Right lobe of liver (tissue), 6 donors: ENCODE data around the gene PTPN4. TPM values are rescaled to one million over a fixed set of nuclear protein-coding genes. Genes with fewer than 3 reads are reported as not detected.
"Not testable (repeated sequence)": the region's sequence is repeated elsewhere in the genome, so short reads cannot be mapped to it uniquely, and the experiment has no call there.

ENCODE experiments used
- ATAC-seq, 4 donors: fragments of 200-7000 bp; cut with Tn5 transposase; one replicate each; pipeline ENCODE4 v1.9.1; 2020; ENCODE audit warnings: mild to moderate bottlenecking in 4 of 4, moderate library complexity in 4 of 4
- DNase-seq, 3 donors: peaks; one replicate each; pipeline ENCODE4 v3.0.0-alpha.2; 2020
- H3K27ac ChIP-seq, 3 donors: fragments of 200-600 bp; one replicate each; pipeline ENCODE4 v1.8.0; 2022
- H3K27me3 ChIP-seq, 2 donors: fragments of 200-600 bp; one replicate each; pipeline ENCODE4 v1.8.0; 2022
- H3K36me3 ChIP-seq, 4 donors: fragments of 200-600 bp; sonication (generic) in 1 of 4; one replicate each; pipeline versions ENCODE4 v1.5.1 to v1.8.0; 2017 to 2022; ENCODE audit warnings: control low read depth in 1 of 4
- H3K4me1 ChIP-seq, 4 donors: fragments of 200-600 bp; sonication (generic) in 1 of 4; one replicate each; pipeline versions ENCODE4 v1.5.1 to v1.8.0; 2017 to 2022; ENCODE audit warnings: control low read depth in 1 of 4
- H3K4me3 ChIP-seq, 3 donors: fragments of 200-600 bp; one replicate each; pipeline ENCODE4 v1.8.0; 2022
- H3K9me3 ChIP-seq, 4 donors: fragments of 200-600 bp; sonication (generic) in 1 of 4; one replicate each; pipeline versions ENCODE4 v1.5.1 to v1.8.0; 2017 to 2022; ENCODE audit warnings: control low read depth in 1 of 4
- CTCF ChIP-seq, 4 donors: fragments of 200-600 bp in 3 of 4; fragments of 450-650 bp in 1 of 4; IDR thresholded peaks; one replicate each; pipeline versions ENCODE4 v1.5.1 to v1.8.0; 2016 to 2022; ENCODE audit warnings: antibody characterized with exemption in 4 of 4, mild to moderate bottlenecking in 2 of 4
- POLR2A ChIP-seq: fragments of 450-650 bp; IDR thresholded peaks from one replicate; pipeline ENCODE4 v1.6.1; 2017; ENCODE audit warnings: antibody characterized with exemption, mild to moderate bottlenecking
- WGBS: methylation state at CpG from one replicate; pipeline ENCODE4 v1.1.6; 2018; ENCODE audit warnings: low coverage, low lambda C conversion rate; ENCODE audit not compliant: insufficient coverage; ENCODE audit errors: missing lambda C conversion rate; 5-methylcytosine and 5-hydroxymethylcytosine counted together
- intact Hi-C, 2 donors: fragments of 100-400 bp; cut with DNase I; formaldehyde crosslinking; loops; one replicate each; pipeline versions ENCODE4 v1.11.2 to v1.14.1; 2022
- total RNA-seq, 6 experiments: library from RNA; depleted of rRNA in 2 of 6; stranded (reverse); fragments of >200 nt in 2 of 6; fragmentation: NEBNext Ultra II Directional in 3 of 6; extraction: Animal tissue kit (Norgen Biotek cat#: 25700) in 3 of 6; gene quantifications; one replicate each; pipeline versions ENCODE4 v1.1.0 to v1.2.4, GENCODE V29; 2016 to 2023
- donor health status: DM: no; HTN: yes; CAD: no.
- donor health status: DM: no; HTN: no; CAD: no.
- donor health status: DM: no; HTN: no; CAD: no.
- donor health status: DM: no; HTN: yes; CAD: no.
- donor health status: DM: no; HTN: yes; CAD: no.

The PTPN4 gene
- total RNA-seq, 6 experiments from 2014 or later, result 8.5 to 19.9 (median 14.8) TPM

GRCh38 chr2:119983108-119983507 is 223.4 kb downstream of the PTPN4 start:
- H3K36me3 ChIP-seq, result no peaks in the 10 kb centered on the region
- no peaks in the 10 kb centered on the region for H3K27me3 ChIP-seq
- DNase-seq (no peak), ATAC-seq (no peak)
- no peak overlapping the region for H3K4me3 ChIP-seq
- intact Hi-C loops, result no loop called here
- peaks cover 0 to 6% (median 3%) of the 10 kb centered on the region in 4 donors for H3K4me1 ChIP-seq
- TF ChIP-seq POLR2A, result no peak
- TF ChIP-seq CTCF (IDR thresholded peaks at IDR 0.05), result no peak
- WGBS, result 79% methylated on average over 3 of the region's 3 CpGs
- H3K9me3 ChIP-seq, result no peaks in the 10 kb centered on the region
- H3K27ac ChIP-seq, result no peak overlapping the region

DNA sequence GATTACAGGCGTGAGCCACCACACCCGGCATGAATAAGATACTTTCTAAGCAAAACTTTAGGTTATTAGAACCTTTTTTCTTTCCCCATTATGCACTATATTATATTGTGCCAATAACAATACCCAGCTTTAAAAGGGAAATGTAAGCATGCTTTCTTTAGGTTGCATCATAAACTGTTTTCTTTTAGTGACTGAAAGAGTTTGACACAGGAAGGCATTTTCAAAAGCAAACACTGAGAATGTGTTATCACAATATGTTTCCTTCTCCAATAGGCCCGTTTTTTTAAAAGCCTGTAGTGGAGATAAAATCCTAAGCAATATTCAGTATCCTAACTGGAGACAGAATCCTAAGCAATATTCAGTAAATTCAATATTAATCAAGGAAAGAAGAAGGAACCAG is 236.4 kb downstream of the PTPN4 start:
- ATAC-seq (no peak), DNase-seq (no peak)
- no peak overlapping the region for H3K27ac ChIP-seq
- no peaks in the 10 kb centered on the region for H3K4me1 ChIP-seq
- H3K36me3 ChIP-seq, result no peaks in the 10 kb centered on the region
- 66% methylated on average over 3 of the region's 3 CpGs for WGBS
- no peaks in the 10 kb centered on the region for H3K27me3 ChIP-seq
- intact Hi-C loops, result no loop called here
- no peak overlapping the region for H3K4me3 ChIP-seq
- H3K9me3 ChIP-seq, result no peaks in the 10 kb centered on the region
- TF ChIP-seq POLR2A (no peak), CTCF (IDR thresholded peaks at IDR 0.05) (no peak)

DNA sequence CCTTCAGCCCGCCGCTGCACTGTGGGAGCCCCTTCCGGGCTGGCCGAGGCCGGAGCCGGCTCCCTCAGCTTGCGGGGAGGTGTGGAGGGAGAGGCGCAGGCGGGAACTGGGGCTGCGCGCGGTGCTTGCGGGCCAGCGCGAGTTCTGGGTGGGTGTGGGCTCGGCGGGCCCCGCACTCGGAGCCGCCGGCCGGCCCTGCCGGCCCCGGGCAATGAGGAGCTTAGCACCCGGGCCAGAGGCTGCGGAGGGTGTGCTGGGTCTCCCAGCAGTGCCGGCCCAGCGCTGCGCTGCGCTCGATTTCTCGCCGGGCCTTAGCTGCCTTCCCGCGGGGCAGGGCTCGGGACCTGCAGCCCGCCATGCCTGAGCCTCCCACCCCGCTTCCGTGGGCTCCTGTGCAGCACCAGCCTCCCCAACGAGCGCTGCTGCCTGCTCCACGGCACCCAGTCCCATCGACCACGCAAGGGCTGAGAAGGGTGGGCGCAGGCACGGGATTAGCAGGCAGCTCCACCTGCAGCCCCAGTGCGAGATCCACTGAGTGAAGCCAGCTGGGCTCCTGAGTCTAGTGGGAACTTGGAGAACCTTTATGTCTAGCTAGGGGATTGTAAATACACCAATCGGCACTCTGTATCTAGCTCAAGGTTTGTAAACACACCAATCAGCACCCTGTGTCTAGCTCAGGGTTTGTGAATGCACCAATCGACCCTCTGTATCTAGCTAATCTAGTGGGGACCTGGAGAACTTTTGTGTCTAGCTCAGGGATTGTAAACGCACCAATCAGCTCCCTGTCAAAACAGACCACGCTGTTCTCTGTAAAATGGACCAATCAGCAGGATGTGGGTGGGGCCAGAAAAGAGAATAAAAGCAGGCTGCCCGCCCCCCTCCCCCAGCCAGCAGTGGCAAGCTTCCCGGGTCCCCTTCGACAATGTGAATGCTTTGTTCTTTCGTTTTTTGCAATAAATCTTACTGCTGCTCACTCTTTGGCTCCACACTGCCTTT is 237.5 kb downstream of the PTPN4 start:
- H3K4me3 ChIP-seq, H3K27me3 ChIP-seq, ATAC-seq, H3K4me1 ChIP-seq, DNase-seq, H3K27ac ChIP-seq, H3K9me3 ChIP-seq, H3K36me3 ChIP-seq, intact Hi-C loops: not testable (repeated sequence)
- 78% methylated on average over 6 of the region's 55 CpGs for WGBS

GRCh38 chr2:120001471-120001870 is 241.7 kb downstream of the PTPN4 start:
- 82% methylated on average over 1 of the region's 1 CpG for WGBS
- TF ChIP-seq POLR2A, result no peak
- no peak for TF ChIP-seq CTCF (IDR thresholded peaks at IDR 0.05)
- Histone ChIP-seq H3K4me3 (no peak overlapping the region), H3K9me3 (no peaks in the 10 kb centered on the region), H3K4me1 (no peaks in the 10 kb centered on the region), H3K27ac (no peak overlapping the region), H3K36me3 (no peaks in the 10 kb centered on the region), H3K27me3 (no peaks in the 10 kb centered on the region)
- intact Hi-C loops, result no loop called here
- DNase-seq (no peak), ATAC-seq (no peak)

- ATAC-seq (no peak), DNase-seq (no peak)
- H3K27me3 ChIP-seq, result no peaks in the 10 kb centered on the region
- no peak for TF ChIP-seq CTCF (IDR thresholded peaks at IDR 0.05)
- TF ChIP-seq POLR2A, result no peak
- no peak overlapping the region for H3K27ac ChIP-seq
- H3K4me3 ChIP-seq, result no peak overlapping the region
- no peaks in the 10 kb centered on the region for H3K36me3 ChIP-seq
- intact Hi-C loops, result no loop called here
- no peaks in the 10 kb centered on the region for H3K4me1 ChIP-seq
- H3K9me3 ChIP-seq, result no peaks in the 10 kb centered on the region
Measured at GRCh38 chr2:120004254-120004653, 244.5 kb downstream of the PTPN4 start.
